HG02852 (cell line): ENCODE measurements around the gene PDPR.
"Not testable (repeated sequence)": the region's sequence is repeated elsewhere in the genome, so short reads cannot be mapped to it uniquely, and the experiment has no call there.

Experiments
- ATAC-seq: cut with Tn5 transposase; IDR thresholded peaks from one replicate; pipeline ENCODE4 v1.9.1; 2021; ENCODE audit warnings: mild to moderate bottlenecking, moderate library complexity; ENCODE audit not compliant: unreplicated experiment

PDPR gene

DNA sequence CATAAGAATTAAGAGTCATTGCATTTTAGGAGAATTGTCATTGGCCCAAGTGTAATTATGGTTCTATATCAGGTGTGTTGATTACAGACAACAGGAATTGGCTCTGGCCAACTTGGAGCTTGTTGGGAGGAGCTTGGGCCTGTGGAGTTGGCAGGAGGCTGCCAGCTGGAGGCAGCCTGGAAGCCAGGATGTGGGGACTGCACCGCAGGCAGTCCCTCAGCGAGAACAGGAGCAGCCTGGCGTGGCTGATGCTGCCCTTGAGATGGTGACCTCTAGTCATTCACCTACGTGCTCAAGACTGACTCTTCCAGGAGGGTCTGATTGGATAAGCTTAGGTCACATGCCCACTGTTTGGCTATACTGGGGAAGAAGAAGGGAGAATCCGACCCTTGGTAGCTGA is 13.6 kb downstream of the PDPR start:
- ATAC-seq, result not testable (repeated sequence)

DNA sequence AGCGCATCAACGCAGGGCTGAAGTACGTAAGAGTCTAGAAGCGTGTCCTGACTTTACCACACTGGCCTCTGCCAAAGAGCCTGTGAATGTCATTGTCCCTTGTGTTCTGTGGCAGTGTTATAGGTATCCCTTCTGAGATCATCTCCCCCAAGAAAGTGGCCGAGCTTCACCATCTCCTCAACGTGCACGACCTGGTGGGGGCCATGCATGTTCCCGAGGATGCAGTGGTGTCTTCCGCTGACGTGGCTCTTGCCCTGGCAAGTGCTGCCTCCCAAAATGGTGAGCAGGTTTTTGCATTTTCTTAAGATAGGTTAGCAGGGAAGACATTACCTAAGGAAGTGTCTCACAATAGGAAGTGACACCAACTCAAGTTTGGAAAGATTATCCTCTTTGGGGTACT is 14.7 kb downstream of the PDPR start:
- ATAC-seq, result not testable (repeated sequence)

DNA sequence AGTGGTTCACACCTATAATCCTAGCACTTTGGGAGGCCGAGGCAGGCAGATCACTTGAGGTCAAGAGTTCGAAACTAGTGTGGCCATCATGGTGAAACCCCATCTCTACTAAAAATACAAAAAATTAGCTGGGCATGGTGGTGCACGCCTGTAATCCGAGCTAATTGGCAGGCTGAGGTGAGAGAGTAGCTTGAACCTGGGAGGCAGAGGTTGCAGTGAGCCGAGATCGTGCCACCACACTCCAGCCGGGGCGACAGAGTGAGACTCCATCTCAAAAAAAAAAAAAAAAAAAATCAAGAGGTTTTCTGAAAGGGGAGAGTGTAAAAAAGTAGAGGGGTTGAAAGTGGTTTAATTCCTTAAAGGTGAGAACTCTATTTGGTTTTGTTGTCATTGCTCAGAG is 21.7 kb downstream of the PDPR start:
- not testable (repeated sequence) for ATAC-seq

DNA sequence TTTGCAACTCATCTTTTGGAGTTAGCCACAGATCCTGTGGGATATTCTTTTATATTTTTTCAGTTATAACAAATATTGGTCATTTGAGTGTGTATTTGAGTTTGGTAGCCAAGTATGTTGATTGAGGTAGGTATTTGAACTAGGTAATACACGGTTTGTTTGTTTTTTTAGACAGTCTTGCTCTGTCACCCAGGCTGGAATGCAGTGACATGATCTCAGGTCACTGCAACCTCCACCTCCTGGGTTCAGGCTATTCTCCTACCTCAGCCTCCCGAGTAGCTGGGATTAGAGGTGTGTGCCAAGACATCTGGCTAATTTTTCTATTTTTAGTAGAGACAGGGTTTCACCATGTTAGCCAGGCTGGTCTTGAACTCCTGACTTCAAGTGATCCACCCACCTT is 22.5 kb downstream of the PDPR start:
- not testable (repeated sequence) for ATAC-seq

DNA sequence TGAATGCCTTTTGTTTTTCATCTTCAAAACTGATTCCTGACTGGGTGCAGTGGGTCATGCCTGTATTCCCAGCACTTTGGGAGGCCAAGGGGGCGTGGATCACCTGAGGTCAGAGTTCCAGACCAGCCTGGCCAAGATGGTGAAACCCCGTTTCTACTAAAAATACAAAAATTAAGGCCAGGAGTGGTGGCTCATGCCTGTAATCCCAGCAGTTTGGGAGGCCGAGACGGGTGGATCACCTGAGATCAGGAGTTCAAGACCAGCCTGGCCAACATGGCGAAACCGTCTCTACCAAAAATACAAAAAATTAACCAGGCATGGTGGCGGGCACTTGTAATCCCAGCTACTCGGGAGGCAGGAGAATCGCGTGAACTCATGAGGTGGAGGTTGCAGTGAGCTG is 28.6 kb downstream of the PDPR start:
- not testable (repeated sequence) for ATAC-seq

DNA sequence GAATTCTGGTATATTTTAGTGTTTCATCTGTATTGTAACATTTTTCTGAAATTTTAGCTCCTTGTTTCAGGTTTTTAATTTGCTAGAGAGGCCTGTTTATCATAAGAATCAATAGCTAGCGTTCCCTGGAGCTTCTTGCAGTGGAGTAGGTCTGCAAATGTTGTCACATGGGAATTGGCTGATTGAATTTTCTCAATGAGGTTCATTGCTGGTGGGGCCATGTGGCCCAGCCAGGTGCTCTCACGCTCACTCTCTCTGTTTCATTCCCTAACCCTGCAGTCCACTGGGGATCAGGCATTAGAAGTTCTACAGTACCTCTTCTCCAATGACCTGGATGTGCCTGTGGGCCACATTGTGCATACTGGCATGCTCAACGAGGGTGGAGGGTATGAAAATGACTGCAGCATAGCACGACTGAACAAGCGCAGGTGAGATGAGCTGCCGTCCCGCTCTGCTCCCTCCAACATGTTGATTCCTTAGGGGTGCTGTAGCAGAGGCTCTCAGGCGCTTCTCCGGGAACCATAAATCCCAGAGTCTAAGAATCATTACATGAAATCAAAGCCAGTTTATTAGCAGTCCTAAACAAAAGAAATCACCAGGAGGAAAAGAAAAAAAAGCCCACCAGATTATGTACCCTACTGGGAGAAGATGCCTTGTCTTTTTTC is 29.2 kb downstream of the PDPR start:
- ATAC-seq, result not testable (repeated sequence)

DNA sequence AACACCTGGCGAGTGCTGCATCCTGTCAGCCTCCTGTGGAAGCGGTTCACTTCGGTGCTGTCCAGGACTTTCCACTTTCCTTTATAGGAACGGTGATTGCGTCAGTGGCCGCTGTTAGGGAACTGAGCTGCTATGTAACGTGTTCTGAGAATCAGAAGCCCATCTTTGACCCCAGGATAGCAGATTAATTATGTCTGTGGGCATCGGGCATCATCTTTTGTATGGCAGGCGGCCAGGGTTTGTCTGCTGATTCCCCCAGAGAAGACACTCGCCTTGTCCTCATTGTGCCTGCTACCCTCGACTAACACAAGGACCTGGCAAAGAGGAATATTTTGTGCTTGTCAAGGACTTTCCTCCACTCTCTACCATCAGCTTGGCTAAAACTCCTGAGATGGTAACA is 33.7 kb downstream of the PDPR start:
- not testable (repeated sequence) for ATAC-seq

DNA sequence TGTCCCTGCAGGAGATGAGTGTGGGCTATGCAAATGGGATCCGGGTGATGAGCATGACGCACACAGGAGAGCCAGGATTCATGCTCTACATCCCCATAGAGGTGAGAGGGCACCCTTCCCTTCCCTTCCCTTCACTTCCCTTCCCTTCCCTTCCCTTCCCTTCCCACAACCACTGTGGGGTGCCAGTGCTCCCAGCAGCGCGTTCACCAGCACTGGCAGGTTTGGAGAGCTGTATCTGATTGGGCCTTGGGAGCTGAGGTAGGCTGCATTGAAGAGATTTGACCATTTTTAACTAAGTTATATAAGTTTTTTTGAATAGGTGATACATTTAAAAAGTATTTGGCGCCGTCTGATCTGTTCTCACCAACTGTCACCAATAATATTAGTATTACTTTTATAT is 34.3 kb downstream of the PDPR start:
- ATAC-seq, result not testable (repeated sequence)

DNA sequence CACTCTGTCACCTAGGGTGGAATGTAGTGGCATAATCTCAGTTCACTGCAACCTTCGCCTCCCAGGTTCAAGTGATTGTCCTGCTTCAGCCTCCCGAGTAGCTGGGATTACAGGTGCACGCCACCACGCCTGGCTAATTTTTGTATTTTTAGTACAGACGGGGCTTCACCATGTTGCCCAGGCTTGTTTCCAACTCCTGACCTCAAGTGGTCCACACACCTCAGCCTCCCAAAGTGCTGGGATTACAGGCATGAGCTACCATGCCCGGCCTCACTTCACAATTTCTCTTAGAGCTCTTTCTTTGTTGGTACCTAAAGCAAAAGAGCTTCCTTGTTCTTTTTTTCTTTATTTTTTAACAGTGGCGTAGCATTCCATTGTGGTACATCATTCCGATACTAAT is 35.2 kb downstream of the PDPR start:
- ATAC-seq, result not testable (repeated sequence)

DNA sequence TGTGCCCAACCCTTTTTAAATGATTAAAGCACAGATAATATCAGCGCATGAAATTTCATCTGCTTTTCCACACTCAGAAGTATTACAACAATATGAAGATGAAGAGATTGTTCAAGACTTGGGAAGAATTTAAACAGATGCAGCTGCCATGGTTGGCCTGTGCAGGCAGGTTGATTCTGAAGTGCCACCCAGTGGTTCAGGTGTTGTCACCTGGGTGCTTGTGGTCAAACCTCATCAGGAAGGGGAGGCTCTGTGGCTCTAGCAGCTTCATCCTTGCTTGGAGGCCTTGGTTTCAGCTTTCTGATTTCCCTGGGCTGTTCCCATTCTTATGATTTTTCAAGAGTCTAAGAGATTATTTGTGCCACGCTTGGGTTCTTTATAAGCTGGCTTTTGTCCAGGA is 37.3 kb downstream of the PDPR start:
- no peak for ATAC-seq

DNA sequence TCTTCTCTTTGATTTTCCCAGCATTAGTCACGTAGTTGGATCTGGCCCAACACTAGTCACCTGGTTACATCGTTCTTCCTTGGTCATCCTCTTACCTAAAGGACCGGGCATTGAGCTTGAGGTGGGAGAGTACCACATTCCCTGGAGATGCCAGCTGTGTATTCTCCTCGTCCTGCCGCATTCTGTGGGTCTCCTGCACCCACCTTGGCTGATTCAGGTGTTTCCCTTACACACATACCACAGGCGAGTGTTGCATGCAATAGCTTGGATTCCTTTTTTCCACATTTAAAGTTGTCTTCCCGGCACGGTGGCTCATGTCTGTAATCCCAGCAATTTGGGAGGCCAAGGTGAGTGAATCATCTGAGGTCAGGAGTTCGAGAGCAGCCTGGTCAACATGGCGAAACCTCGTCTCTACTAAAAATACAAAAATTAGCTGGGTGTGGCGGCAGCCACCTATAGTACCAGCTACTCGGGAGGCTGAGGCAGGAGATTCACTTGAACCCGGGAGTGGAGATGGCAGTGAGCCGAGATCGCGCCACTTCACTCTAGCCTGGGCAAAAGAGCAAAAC is 37.9 kb downstream of the PDPR start:
- no peak for ATAC-seq

DNA sequence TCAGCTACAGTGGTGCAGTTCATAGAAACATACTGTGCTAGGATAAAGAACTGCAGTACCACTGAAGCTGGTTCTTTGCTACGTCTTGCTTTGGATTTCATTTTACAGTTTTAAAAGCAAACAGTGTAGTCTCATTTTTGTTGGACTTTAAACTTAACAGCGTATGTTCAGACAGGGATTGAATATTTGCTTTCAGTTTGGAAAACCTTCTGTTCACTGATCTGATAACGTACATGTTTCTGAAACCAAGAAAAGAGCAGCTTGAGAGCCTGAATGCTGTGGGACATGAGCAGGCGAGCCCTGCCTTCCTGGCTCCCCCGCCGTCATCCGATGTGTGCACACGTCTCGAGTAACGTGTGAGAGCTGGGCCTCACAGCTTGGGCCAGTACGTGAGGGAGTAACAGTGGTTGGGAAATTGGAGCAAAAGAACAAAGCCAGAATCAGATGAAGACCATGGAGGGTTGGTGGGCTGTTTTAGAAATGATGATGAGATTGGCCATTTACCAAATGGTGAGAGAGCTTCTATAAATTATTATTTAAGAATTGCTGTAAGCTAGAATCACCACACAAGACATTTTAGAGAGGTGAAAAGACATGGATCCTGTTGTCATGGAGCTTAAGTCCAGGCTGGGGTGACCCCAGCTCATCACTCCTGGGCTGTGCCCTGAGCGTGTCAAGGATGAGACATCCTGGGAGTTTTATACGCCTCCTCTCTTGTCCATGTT is 38.6 kb downstream of the PDPR start:
- ATAC-seq, result no peak

DNA sequence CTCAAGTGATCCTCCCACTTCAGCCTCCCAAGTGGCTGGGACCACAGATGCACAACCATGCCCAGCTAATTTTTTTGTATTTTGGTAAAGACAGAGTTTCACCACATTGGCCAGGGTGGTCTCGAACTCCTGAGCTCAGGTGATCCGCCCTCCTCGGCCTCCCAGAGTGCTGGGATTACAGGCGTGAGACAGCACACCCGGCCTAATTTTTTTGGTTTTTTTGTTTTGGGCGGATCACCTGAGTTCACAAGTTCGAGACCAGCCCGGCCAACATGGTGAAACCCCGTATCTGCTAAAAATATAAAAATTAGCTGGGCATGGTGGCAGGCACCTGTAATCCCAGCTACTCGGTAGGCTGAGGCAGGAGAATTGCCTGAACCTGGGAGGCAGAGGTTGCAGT is 40.6 kb downstream of the PDPR start:
- not testable (repeated sequence) for ATAC-seq

DNA sequence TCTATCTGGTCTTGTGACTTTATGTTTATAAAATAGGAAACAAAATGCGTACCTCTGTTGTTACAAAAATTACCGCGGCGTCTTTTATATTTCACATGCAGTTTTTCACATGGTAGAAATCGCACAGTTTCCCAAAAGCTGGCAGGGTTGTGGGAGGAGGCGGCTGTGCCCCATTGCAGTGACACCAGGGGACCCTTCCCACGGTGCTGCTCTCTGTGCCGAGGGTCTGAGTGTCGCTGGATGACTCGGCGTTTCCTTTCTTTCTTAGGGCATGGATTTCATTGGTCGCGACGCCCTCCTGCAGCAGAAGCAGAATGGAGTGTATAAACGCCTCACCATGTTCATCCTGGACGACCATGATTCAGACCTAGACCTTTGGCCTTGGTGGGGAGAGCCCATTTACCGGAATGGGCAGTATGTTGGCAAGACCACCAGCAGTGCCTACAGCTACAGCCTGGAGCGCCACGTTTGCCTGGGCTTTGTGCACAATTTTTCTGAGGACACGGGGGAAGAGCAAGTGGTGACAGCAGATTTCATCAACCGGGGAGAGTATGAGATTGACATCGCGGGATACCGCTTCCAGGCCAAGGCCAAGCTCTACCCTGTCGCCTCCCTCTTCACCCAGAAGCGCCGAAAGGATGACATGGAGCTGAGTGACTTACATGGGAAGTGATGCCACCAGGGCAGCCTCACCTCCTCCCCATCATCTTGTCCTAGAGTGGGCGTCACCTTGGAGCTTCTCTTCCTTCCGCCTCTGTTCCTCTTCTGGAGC is 42.3 kb downstream of the PDPR start:
- no peak for ATAC-seq

DNA sequence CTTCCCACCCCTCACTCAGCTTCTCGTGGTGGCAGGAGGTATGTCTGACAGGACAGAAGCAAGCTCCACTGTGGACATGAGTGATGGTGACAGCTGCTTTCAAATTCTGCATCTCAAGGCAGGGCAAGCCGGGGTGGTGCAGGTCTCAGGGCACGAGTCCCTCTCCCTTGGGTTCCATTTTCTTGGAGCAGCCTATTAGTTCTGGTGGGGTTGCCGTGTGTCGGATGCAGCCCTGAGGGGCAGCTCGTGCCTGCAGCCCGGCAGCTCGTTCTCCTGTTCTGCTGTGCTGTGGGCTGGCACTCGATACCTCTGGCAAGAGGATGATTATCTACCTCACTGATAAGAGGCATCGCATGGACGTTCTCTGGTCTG is 43.0 kb downstream of the PDPR start:
- no peak for ATAC-seq

DNA sequence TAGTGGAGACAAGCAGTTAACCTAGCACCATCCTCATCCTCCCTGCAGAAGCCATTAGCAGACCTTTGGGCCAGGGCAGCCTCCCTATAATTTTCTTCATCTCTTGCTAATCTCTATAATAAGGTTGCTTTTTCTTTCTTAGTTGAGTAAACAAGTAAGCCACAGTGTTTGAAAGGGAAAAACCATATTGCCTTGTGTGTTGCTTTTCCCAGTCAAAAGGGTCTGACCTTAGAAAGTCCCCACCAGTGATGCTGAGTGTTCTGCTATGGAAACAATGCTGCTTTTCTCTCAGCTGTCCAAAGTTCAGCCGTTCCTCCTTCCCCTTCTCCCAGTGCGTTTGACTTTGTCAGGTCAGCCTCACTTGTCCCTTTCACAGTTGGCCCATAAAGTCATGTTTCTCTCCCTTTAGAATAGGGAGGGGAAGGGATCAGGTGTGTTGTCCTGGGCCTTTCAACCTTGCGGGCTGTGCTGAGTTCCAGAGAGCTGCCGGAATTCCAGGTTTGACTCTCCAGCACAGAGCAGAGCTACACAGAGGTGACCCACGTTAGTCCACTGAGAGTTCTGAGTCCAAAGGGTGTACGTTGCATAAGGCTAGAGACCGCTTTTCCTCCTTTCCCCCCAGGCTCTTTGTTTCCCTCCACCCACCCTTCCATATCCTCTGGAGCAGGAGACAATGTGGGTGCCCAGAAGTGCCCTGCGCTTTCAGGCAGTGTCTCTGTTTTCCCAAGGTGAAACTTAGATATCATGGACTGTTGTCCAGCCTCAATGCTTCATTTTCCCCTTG is 43.5 kb downstream of the PDPR start:
- no peak for ATAC-seq

DNA sequence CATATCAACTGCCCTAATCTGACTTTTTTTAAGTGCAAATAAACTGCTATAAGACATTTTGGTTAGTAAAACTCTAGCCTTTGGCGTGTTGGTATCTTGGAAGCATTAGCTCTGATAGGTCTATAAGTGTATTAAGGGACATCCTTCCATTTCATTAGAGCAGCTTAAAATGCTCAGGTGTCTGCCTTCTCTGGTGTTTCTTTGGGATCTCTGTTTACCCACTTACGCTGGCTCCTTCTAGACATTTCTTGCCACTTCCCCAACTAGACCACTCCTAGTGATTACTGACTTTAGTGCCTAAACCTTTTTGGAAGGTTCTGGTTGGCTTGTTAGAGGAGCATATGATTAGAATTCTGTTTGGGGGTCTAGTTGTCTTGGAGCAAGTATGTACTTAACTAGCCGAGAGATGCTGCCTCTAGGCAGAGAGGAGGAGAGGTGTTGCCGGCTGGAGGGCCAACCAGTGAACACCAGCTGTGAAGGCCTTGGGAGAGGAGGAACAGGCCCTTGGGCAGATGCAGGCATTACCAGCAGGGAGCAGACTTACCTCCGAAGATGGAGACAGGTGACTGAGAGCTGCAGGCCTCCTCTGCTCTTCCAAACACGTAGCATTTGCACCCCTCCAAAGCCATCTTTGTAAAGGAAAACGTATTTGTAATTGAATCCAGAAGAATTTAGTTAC is 44.3 kb downstream of the PDPR start:
- no peak for ATAC-seq

DNA sequence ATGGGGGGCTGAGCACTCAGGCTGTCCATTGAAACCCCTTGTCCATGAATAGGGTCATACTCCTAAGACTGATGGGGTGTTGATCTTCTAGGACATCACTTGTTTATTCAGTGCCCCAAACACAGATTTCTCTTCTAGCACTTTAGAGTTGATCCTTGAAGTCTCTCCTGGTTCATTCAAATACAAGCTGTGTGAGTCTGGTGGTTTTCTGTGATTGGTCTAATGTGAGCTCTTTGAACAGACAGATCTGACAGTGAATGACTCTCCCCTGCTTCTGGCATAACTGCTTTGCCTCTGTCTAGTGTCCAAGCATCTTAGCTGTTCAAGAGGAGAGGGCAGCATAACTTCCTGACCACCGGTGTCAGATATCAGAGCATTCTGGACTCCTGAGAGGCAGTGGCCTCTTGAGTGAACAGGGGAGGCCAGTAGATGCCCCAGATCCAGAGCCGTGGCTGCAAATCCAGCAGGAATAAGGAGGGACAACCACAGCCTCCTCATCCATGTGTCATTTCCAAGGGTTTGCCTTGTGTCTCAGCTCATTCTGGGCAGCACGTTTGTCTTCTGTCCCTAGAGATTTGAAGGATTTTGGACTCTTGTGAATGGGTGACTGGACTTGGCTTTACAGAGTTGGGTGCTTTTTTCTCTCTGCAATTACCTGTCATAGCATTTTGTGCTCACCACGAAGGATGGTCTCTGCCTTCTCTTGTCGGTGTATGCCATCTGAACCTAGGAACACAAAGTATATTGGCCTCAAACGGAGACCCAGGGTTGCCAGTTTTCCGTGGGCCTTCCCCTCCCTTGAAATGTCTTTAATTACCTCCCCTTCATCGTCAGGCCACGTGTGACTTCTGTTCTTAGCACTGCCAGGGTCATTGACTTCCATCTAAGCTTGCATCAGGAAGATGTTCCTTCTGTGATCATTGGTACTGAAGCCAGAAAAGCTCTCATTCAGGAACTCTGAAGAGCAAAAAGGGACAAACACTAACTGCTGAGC is 45.5 kb downstream of the PDPR start:
- ATAC-seq, result no peak

DNA sequence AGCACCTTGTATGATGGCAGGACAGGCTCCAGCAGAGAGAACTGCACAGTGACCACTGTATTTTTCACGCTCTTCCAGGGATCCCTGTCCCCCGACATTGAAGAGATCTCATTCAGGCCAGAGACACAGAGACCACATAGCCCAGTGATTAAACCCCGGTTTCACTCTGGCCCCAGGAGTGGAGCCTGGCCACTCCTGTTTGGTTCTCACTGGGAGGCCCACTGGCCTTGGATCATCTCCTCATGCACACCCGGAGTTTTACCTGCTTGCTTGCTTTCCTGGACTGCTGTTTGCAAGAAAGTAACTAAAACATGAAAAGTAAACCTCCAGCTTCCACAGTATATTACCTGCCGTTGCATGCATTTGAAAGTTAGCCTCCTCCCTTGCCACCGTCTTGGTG is 46.3 kb downstream of the PDPR start:
- no peak for ATAC-seq
